GM19467 (cell line): ENCODE data around the gene ZDHHC18.

Source experiments
- ATAC-seq: cut with Tn5 transposase; IDR thresholded peaks from one replicate; pipeline ENCODE4 v1.9.1; 2021; ENCODE audit warnings: mild to moderate bottlenecking, moderate library complexity; ENCODE audit not compliant: unreplicated experiment

ZDHHC18 gene

GRCh38 chr1:26897351-26897750 is 70.9 kb downstream of the ZDHHC18 start:
- ATAC-seq = no peak

- no peak for ATAC-seq
Observed at GRCh38 chr1:26900001-26900814, 73.7 kb downstream of the ZDHHC18 start, which contains the start of gene GPATCH3. GPATCH3 (minus strand) TSS chr1:26900467; CDS start chr1:26900442, 25 bp downstream.

GRCh38 chr1:26900815-26901511 is 74.5 kb downstream of the ZDHHC18 start:
- ATAC-seq = no peak
